NCI-H1436 treated with DMSO at 0.1 percent for 48 hours (cell line): ENCODE data around the gene ABTB2.

Source experiments
- DNase-seq: peaks from one replicate; lab custom pipeline; 2025; lab: John Stamatoyannopoulos, UW

Gene ABTB2

DNA sequence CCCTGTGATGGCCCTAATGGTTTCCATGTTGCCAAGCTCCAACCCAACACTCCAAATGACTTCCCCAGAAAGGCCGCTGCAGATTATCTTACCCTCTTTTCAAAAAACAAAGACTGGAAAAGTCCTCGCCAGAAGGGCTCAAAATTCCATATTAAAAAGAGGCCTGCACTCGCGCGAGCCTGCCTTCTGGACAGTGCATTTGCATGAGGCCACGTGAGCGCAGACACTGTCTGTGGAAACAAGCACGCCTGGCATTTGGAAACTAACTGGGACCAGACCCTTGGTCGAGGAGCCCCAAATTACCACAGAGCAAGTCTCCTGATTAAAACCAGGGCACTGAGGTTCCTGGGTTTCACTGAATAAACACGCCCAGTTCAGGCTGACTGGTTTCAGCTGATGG is 42.9 kb downstream of the ABTB2 start:
- DNase-seq = no peak

DNA sequence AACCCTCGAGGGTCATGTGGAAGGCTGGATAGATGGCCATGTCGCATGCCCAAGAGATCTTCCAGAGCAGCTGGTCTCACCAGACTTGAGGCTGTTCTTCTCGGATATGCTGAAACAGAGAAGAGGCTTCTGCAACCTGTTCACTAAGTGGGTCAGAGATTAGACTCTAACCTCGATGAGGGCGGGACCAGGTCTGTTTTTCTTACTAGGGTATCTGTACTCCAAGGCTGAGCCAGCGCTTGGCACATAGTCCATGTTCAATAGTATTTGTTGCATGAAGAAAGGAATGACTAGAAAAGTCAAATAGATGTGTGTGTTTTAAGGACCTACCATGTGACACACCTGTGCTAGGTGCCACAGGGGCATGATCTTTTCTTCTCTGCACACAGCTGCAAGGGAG is 43.6 kb downstream of the ABTB2 start:
- no peak for DNase-seq

DNA sequence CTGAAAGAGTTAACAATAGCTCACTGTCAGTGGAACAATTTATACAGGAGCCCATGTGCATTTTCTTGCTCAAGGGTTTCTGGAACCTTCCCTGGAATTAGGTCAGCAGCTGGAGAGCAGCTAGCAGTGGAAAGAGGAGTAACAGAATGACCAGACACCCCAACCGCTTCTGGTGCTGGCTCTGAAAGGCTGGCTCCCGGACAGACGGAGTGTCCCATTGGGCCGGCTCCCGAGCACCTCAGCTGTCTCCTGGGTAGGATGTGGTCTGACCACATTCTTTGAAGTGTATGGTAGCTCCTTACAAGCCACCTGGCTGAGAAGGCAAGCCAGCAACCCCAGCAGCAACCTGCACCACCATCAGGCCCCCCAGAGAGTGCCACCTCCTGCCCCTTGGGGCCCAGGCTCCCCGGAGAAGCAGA is 44.7 kb downstream of the ABTB2 start:
- no peak for DNase-seq

DNA sequence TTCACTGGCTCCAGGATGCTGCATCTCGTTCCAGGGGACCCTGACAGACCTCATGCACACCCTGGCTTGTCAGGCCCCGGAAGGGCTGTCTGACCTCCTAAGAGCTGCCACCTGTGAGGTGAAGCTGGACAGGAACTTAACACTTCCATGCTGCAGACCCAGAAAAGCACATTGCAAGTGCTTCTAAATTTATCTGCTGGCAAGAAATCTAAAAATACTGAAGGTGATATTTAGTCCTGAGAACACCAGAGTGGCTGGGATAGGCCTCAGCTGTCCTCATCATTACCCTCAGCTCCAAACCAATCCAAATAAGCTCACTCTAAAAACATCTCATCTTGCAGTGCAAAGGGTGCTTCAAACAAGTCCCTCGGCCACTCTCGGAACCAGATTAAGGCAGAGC is 46.7 kb downstream of the ABTB2 start:
- DNase-seq = no peak

- no peak for DNase-seq
Observed at GRCh38 chr11:34309965-34310364, 47.8 kb downstream of the ABTB2 start.

DNA sequence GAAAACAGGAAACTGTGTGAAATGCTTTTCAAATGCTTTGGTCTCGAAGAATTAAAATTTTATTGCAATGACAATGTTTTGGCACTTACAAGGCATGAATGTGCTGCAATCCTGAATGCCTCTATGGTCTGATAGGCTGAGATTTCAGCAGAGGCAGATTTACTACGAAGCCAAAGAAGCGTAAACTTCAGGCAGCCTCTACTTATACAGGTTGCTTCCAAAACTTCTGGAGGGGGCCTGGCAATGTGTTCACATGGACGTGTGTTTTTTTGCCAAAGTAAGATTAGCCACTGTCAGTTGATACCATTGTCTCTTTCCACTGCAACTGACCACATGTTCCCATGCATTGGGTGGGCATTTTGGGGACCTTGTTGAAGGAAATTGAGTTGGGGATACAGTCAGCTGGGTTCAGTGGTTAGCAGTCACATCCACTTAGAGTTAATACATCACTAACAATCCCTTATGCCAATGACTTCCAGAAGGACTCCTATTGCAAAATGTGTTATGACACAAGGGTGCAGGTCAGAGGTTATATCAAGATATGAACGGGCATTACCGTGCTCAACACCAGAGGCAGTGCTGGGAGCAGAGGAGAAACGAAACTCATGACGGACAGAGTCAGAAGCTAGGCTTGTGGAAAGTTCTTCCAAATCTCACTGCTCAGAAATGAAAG is 48.8 kb downstream of the ABTB2 start:
- DNase-seq = no peak

DNA sequence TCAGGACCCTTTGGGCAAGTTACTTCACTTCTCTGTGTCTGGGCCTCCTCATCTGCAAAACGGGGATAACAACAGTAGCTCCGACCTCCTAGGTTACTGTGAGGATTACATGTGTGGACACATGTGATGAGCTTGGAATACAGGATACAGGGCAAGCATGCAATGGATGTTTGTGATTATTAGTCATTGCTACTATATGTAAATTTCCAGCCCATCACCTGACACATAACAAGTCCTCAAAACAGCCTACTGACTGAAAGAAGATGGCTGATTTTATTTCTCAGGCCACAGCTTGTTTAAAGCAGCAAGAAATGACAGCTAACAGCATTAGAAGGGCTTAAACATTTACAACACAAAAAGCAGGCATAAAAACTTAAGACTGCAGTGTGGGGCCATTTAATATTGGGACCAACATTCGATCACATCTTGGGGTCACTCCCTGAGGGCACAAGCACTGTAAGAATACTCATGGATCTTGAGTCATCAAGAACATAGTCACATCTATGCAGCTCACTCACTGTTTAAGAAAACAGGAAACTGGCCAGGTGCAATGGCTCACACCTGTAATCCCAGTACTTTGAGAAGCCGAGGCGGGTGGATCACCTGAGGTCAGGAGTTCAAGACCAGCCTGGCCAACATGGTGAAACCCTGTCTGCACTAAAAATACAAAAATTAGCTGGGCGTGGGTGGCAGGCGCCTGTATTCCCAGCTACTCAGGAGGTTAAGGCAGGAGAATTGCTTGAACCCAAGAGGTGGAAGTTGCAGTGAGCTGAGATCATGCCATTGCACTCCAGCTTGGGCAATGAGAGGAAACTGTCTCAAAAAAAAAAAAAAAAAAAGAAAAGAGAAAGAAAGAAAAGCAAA is 49.5 kb downstream of the ABTB2 start:
- DNase-seq = no peak

DNA sequence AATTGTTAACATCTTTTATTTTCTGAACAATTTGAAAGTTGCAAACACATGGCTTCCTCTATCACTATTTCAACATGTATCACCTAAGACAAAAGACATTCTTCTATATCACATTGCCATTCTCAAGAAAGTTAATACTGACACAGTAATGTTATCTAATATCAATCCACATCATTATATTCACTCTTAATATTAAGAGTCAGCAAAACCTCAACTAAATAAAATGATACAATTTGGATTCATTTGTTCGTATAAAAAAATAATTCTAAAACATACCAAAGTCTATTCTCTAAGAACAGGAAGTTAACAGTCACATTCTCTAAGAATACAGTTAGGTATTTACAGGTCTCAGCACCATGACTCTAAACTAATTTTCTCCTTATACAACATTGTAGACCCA is 52.0 kb downstream of the ABTB2 start:
- no peak for DNase-seq

DNA sequence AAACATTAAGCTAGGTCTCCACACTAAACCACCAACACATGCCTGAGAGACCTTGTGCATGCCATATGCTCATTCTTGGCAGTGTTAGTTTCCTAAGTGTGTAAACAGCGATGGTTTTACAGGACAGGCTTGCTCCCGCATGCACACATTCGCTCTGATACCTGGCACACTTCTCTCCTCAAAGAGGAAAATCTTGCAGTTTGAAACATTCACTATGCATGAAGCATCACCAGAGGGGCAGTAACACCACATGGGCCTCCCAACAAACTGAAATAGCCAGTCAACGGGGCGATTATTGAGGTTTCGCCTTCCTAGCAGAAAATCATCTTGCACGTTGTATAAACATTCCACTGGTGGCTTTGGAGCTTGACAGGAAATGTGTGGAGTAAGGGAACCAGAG is 52.6 kb downstream of the ABTB2 start:
- DNase-seq = no peak

- no peak for DNase-seq
Observed at GRCh38 chr11:34303028-34303570, 54.7 kb downstream of the ABTB2 start.

- DNase-seq = no peak
Observed at GRCh38 chr11:34302046-34302921, 55.5 kb downstream of the ABTB2 start.

- DNase-seq = no peak
Observed at GRCh38 chr11:34300926-34301295, 56.9 kb downstream of the ABTB2 start.

DNA sequence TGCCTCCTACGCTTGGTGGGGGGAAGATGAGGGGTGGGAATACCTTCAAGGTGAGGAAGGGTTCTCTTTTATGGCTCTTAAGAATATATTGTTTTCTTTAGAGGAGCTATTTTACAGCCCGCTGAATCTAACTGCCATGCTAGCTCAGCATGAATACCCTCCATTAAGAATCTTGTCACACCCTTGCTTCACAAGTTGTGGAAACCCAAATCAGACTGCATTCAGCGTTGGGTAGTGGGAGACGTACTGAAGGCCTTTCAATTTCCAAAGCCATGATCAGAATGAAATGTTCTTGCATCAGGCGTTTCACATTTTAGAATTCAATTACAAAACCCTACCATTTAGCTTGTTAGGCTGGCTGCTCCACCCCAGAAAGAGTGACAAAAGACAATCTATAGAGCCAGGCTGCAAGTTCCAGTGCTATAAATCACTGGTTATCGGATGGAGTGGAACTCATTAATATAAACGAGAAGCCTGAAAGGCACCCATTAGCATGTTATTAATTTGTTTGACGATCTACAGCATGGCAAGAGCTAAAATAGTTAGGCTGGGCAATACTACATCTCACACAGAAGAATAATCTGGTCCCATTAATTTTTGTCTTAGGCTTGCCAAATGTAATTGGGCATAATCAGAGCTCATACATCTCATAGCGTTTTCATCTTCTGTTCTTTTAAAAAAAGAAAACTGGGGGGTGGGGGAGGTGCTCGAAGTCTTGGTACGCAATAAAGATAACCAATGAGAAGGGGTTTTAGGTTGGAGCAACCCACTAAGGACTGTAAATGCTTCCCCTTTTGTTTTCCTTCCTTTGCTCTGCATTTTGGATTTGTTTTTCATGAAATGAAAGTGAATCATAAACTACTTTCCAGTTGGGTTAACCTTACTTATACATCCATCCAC is 57.5 kb downstream of the ABTB2 start:
- no peak for DNase-seq

DNA sequence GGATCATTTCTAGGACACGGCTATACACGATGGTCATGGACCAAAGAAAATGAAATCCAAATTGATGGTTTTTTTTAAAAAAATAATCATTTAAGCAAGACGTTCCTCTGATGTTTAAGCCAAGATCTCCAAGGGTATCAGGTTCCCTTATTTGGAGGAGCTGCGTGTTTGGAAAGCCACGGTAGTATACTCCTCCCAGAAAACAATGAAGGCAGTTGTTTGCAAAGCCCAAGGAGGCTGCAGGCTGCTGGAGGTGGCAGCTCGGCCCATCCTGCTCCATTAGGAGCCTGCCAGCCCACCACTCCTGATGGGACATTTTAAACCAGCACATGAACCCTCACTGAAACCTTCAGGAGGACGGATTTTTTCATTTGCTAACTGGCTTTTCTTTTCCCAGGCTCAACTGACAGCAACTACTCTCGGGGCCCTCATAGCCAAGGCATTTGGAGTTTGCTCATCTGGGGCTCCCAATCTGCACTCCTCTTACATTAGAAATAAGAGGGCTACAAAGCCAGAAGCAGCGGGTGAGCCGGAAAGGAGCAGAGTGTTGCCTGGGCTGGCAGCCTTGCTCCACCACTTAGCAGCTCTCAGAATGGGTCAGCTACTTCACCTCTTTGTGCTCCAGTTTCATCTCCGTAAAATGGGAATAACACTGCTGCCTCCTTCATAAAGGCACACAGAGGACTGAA is 58.4 kb downstream of the ABTB2 start:
- DNase-seq = no peak

GRCh38 chr11:34298871-34299270 is 58.9 kb downstream of the ABTB2 start:
- no peak for DNase-seq

- no peak for DNase-seq
Observed at GRCh38 chr11:34296412-34296811, 61.4 kb downstream of the ABTB2 start.

DNA sequence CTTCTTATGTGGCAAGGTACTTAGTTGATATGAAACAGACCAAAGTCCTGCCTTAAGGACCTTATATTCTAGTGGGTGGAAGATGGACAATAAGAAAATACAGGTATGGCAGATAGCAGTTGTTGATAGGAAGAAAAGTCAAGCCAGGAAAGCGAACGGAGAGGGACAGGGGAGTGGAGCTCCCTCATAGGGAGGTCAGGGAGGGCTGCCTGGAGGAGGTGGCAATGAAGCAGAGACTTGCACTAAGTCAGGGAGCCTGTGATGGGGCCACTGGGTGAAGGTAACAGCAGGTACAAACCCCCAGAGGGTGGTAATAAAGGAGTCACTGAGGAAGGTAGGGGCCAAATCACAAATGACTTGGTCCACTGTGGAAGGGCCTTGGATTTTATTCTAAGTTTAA is 65.3 kb downstream of the ABTB2 start:
- no peak for DNase-seq

DNA sequence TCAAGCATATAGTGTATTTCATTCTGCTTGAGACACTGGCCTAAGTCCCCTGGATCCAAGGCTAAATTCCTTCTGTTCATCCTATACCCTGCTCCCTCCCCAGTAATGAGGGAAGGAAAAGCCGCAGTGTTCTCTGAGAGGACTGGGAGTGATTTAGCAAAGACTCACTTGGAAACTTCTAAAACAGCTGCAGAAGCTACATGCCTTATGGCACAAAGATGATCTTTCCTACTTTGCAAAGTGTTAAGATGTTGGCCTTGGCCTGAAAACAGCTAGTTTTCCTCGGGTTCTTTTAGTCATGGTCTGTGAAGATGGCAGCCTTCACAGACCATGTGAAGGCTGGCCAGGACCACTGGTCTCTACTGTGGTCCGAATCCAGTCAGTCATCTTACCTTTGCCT is 65.7 kb downstream of the ABTB2 start:
- no peak for DNase-seq

GRCh38 chr11:34290926-34291325 is 66.9 kb downstream of the ABTB2 start:
- no peak for DNase-seq

DNA sequence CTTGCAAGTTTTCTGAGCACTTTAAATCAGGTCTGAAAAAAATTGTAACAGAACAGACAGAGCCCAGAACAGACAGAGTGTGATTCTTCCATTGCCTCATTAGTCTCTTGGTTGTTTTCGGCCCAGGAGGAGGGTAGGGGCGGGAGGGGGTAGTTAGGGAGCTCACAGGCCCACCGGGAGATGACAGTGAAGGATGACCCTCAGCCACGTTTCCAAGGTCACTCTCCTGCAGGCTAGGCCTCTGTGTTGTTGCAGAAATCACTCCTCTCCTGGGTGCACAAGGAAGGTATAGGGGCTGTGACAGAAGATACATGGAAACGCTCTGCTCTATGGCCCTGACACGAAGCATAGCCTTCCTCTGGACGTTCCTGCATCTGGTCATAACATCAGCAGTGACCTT is 69.3 kb downstream of the ABTB2 start:
- DNase-seq = no peak
